PC-9 (cell line): ENCODE data around the gene KIZ. TPM values are rescaled to one million over a fixed set of nuclear protein-coding genes. Genes with fewer than 3 reads are reported as not detected.

Source experiments
- BruUV-seq: library from RNA; stranded (reverse); fragments of 400-500 nt; replicated peaks from 2 replicates; lab custom pipeline; 2021; lab: Mats Ljungman, UMichigan
- CTCF ChIA-PET: fragments of 300-600 bp; sonication (Branson Sonifier 250); formaldehyde crosslinking; loops from one replicate; lab custom pipeline; 2022; ENCODE audit warnings: antibody characterized with exemption; lab: Charles Lee
- POLR2A ChIA-PET: fragments of 300-600 bp; sonication (Branson Sonifier 250); formaldehyde crosslinking; loops from one replicate; lab custom pipeline; 2022; ENCODE audit warnings: antibody characterized with exemption; ENCODE audit not compliant: unreplicated experiment; lab: Charles Lee
- DNase-seq, 2 experiments: peaks; one replicate each; pipeline versions ENCODE4 v3.0.0 to v3.0.0-alpha.2; 2015 to 2022; ENCODE audit warnings: mixed read lengths in 1 of 2
- H2AFZ ChIP-seq: fragments of 200-600 bp; sonication (generic); 2 replicates; pipeline ENCODE4 v1.8.1; 2017; ENCODE audit warnings: antibody characterized with exemption
- H3F3A ChIP-seq: fragments of 200-600 bp; sonication (generic); 2 replicates; pipeline ENCODE4 v1.8.1; 2017; ENCODE audit warnings: antibody characterized with exemption, mild to moderate bottlenecking, low read depth; ENCODE audit not compliant: insufficient read depth
- H3K27ac ChIP-seq: fragments of 200-600 bp; sonication (generic); 2 replicates; pipeline ENCODE4 v1.6.1; 2016; ENCODE audit warnings: mixed run types
- H3K27me3 ChIP-seq: fragments of 200-600 bp; sonication (generic); 2 replicates; pipeline ENCODE4 v1.6.1; 2016; ENCODE audit warnings: low read depth, mixed run types; ENCODE audit not compliant: insufficient read depth
- H3K36me3 ChIP-seq: fragments of 200-600 bp; sonication (generic); 2 replicates; pipeline ENCODE4 v1.6.1; 2016; ENCODE audit warnings: low read depth, mixed run types
- H3K4me1 ChIP-seq: fragments of 200-600 bp; sonication (generic); replicated peaks from 2 replicates; pipeline ENCODE4 v1.6.1; 2016; ENCODE audit warnings: mixed run types; ENCODE audit not compliant: insufficient read depth
- H3K4me2 ChIP-seq: fragments of 200-600 bp; sonication (generic); 2 replicates; pipeline ENCODE4 v1.6.1; 2017; ENCODE audit warnings: mixed run types
- H3K4me3 ChIP-seq: fragments of 200-600 bp; sonication (generic); 2 replicates; pipeline ENCODE4 v1.6.1; 2016; ENCODE audit warnings: mixed run types
- H3K79me2 ChIP-seq: fragments of 200-600 bp; sonication (generic); 2 replicates; pipeline ENCODE4 v1.6.1; 2017; ENCODE audit warnings: low read depth, mixed run types
- H3K9me2 ChIP-seq: fragments of 200-600 bp; sonication (generic); 2 replicates; pipeline ENCODE4 v1.8.1; 2017; ENCODE audit warnings: mild to moderate bottlenecking; ENCODE audit not compliant: insufficient read depth
- H3K9me3 ChIP-seq: fragments of 200-600 bp; sonication (generic); 2 replicates; pipeline ENCODE4 v1.8.1; 2016; ENCODE audit warnings: low read depth; ENCODE audit not compliant: insufficient read depth
- H4K20me1 ChIP-seq: fragments of 200-600 bp; sonication (generic); 2 replicates; pipeline ENCODE4 v1.8.1; 2017; ENCODE audit not compliant: insufficient read depth
- CTCF ChIP-seq: fragments of 200-600 bp; sonication (generic); conservative IDR thresholded peaks from 2 replicates; pipeline ENCODE4 v1.6.1; 2017; ENCODE audit warnings: mixed run types, antibody characterized with exemption, mild to moderate bottlenecking, moderate library complexity
- EZH2 ChIP-seq: fragments of 200-600 bp; sonication (generic); IDR thresholded peaks from 2 replicates; pipeline ENCODE4 v1.8.0; 2017; ENCODE audit warnings: antibody characterized with exemption, low read depth
- intact Hi-C: fragments of 100-400 bp; cut with micrococcal nuclease; formaldehyde crosslinking; loops from one replicate; pipeline ENCODE4 v1.10.0; 2022; ENCODE audit not compliant: unreplicated experiment
- total RNA-seq: library from RNA; stranded (reverse); gene quantifications from 2 replicates; pipeline ENCODE4 v1.2.3, GENCODE V29; 2021

KIZ gene
- total RNA-seq, 1 experiment from 2014 or later: 21.5 TPM

GRCh38 chr20:21102603-21103311, 23.1 kb upstream of the KIZ start:
- TF ChIP-seq CTCF (no peak), EZH2 (no peak)
- no TSS peak for BruUV-seq
- H3K79me2 ChIP-seq: no peaks in the 10 kb centered on the region
- no peaks in the 10 kb centered on the region for H3K9me3 ChIP-seq
- no peak overlapping the region for H2AFZ ChIP-seq
- no peak overlapping the region for H3K27ac ChIP-seq
- no peak for DNase-seq
- ChIA-PET CTCF (no interaction called here), POLR2A (no interaction called here)
- H3K4me1 ChIP-seq: no peaks in the 10 kb centered on the region
- no peaks in the 10 kb centered on the region for H3K9me2 ChIP-seq
- H4K20me1 ChIP-seq: no peaks in the 10 kb centered on the region
- intact Hi-C loops: no loop called here
- H3F3A ChIP-seq: no peaks in the 10 kb centered on the region
- no peaks in the 10 kb centered on the region for H3K36me3 ChIP-seq
- H3K4me3 ChIP-seq: no peak overlapping the region
- H3K27me3 ChIP-seq: peaks cover 64% of the 10 kb centered on the region
- H3K4me2 ChIP-seq: no peak overlapping the region

GRCh38 chr20:21103582-21104465, 22.1 kb upstream of the KIZ start:
- BruUV-seq: no TSS peak
- H3K4me3 ChIP-seq: no peak overlapping the region
- POLR2A ChIA-PET: interaction anchor here (0.6 kb wide), 1 partner anchor 168 kb away, joined by 8 read pairs; no protein-coding TSS in a partner anchor

GRCh38 chr20:21104466-21104761, 21.5 kb upstream of the KIZ start:
- Histone ChIP-seq H3K27ac (no peak overlapping the region), H3K4me2 (no peak overlapping the region), H3K27me3 (peaks cover 66% of the 10 kb centered on the region), H4K20me1 (no peaks in the 10 kb centered on the region), H3K4me1 (no peaks in the 10 kb centered on the region), H3K79me2 (no peaks in the 10 kb centered on the region), H3K36me3 (no peaks in the 10 kb centered on the region), H3K9me3 (no peaks in the 10 kb centered on the region), H3F3A (no peaks in the 10 kb centered on the region), H3K4me3 (no peak overlapping the region), H3K9me2 (no peaks in the 10 kb centered on the region), H2AFZ (no peak overlapping the region)
- CTCF ChIA-PET: no interaction called here
- intact Hi-C loops: no loop called here
- no peak for DNase-seq
- POLR2A ChIA-PET: interaction anchor here (0.6 kb wide), 1 partner anchor 168 kb away, joined by 8 read pairs; no protein-coding TSS in a partner anchor
- no TSS peak for BruUV-seq
- no peak for TF ChIP-seq EZH2
- no peak for TF ChIP-seq CTCF

More at GRCh38 chr20:21103582-21104465, 22.1 kb upstream of the KIZ start:
- Histone ChIP-seq H2AFZ (no peak overlapping the region), H3K27ac (no peak overlapping the region), H3K9me2 (no peaks in the 10 kb centered on the region), H3K4me2 (no peak overlapping the region), H3K27me3 (peaks cover 65% of the 10 kb centered on the region), H3K79me2 (no peaks in the 10 kb centered on the region), H4K20me1 (no peaks in the 10 kb centered on the region), H3F3A (no peaks in the 10 kb centered on the region), H3K9me3 (no peaks in the 10 kb centered on the region), H3K36me3 (no peaks in the 10 kb centered on the region), H3K4me1 (no peaks in the 10 kb centered on the region)
- no peak for TF ChIP-seq CTCF
- no peak for TF ChIP-seq EZH2
- intact Hi-C loops: no loop called here
- DNase-seq: no peak
- CTCF ChIA-PET: no interaction called here
